Coronary artery (tissue), 2 donors: ENCODE results near the gene NTF3.

Experiments
- DNase-seq: peaks from one replicate; pipeline ENCODE4 v3.0.0-alpha.2; 2017; ENCODE audit warnings: low spot score
- H3K27ac ChIP-seq, 2 donors: fragments of 200-600 bp; sonication (generic); one replicate each; pipeline ENCODE4 v1.5.1; 2016 to 2019
- H3K4me3 ChIP-seq: fragments of 200-600 bp; sonication (generic); 2 replicates; pipeline ENCODE4 v1.5.1; 2016; ENCODE audit warnings: mild to moderate bottlenecking, moderate library complexity
- CTCF ChIP-seq: fragments of 200-600 bp; sonication (generic); IDR thresholded peaks from one replicate; pipeline ENCODE4 v1.5.1; 2019; ENCODE audit warnings: antibody characterized with exemption

The NTF3 gene

GRCh38 chr12:5494343-5494742, 62.4 kb downstream of the NTF3 start:
- Histone ChIP-seq H3K27ac (peak overlapping the region in 1 of 2 donors; percentile 70), H3K4me3 (no peak overlapping the region)
- DNase-seq: no peak
- TF ChIP-seq CTCF: no peak

- Histone ChIP-seq H3K27ac (no peak overlapping the region), H3K4me3 (no peak overlapping the region)
- TF ChIP-seq CTCF: no peak
- no peak for DNase-seq
These were observed 65.6 kb downstream of the NTF3 start for GRCh38 chr12:5497329-5498053.

GRCh38 chr12:5498076-5498475, 66.2 kb downstream of the NTF3 start:
- DNase-seq: no peak
- TF ChIP-seq CTCF: no peak
- H3K27ac ChIP-seq: no peak overlapping the region
- H3K4me3 ChIP-seq: no peak overlapping the region

GRCh38 chr12:5498806-5499205, 66.9 kb downstream of the NTF3 start:
- no peak for DNase-seq
- no peak overlapping the region for H3K27ac ChIP-seq
- no peak for TF ChIP-seq CTCF
- H3K4me3 ChIP-seq: no peak overlapping the region

GRCh38 chr12:5499566-5500330, 67.8 kb downstream of the NTF3 start:
- TF ChIP-seq CTCF: no peak
- no peak overlapping the region for H3K27ac ChIP-seq
- no peak for DNase-seq

GRCh38 chr12:5500331-5500659, 68.4 kb downstream of the NTF3 start:
- H3K27ac ChIP-seq: no peak overlapping the region

More at GRCh38 chr12:5499566-5500330, 67.8 kb downstream of the NTF3 start:
- no peak overlapping the region for H3K4me3 ChIP-seq

More at GRCh38 chr12:5500331-5500659, 68.4 kb downstream of the NTF3 start:
- no peak for DNase-seq
- H3K4me3 ChIP-seq: no peak overlapping the region
- no peak for TF ChIP-seq CTCF
